ENCODE measurements around the gene ATXN1.

DNA sequence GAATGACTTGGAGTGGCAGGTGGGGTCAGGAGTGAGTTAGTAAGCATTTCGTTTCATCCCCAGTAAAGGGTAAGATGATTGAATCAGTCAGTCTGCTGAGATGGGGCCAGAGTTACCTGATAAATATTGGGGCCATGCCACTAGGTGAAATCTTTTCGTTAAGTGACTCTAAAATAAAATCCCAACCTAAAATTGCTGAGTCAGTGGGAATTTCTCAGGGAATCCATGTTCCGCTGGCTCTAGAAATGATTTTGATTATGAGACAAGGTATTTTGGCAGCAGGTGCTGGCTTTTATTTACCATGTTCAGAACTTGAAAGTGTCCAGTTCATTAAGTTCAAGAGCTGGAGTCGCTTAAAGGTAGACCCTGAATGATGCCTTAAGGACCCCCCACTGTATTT is 397.5 kb downstream of the ATXN1 start:
- TF ChIP-seq NRF1 (IDR thresholded peaks at IDR 0.05; ENCODE audit: low read depth, low read length) (no peak), TCF12 (IDR thresholded peaks at IDR 0.05) (no peak), TEAD4 (IDR thresholded peaks at IDR 0.05; ENCODE audit: borderline replicate concordance, insufficient read depth) (no peak), RCOR1 (IDR thresholded peaks at IDR 0.05; ENCODE audit: low read length) (no peak), MEF2A (IDR thresholded peaks at IDR 0.05; ENCODE audit: borderline replicate concordance, low read depth) (no peak)
- TF ChIP-seq, protein P1, sequence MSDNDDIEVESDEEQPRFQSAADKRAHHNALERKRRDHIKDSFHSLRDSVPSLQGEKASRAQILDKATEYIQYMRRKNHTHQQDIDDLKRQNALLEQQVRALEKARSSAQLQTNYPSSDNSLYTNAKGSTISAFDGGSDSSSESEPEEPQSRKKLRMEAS (IDR thresholded peaks at IDR 0.05; ENCODE audit: low read depth): no peak
- TF ChIP-seq, protein P2, sequence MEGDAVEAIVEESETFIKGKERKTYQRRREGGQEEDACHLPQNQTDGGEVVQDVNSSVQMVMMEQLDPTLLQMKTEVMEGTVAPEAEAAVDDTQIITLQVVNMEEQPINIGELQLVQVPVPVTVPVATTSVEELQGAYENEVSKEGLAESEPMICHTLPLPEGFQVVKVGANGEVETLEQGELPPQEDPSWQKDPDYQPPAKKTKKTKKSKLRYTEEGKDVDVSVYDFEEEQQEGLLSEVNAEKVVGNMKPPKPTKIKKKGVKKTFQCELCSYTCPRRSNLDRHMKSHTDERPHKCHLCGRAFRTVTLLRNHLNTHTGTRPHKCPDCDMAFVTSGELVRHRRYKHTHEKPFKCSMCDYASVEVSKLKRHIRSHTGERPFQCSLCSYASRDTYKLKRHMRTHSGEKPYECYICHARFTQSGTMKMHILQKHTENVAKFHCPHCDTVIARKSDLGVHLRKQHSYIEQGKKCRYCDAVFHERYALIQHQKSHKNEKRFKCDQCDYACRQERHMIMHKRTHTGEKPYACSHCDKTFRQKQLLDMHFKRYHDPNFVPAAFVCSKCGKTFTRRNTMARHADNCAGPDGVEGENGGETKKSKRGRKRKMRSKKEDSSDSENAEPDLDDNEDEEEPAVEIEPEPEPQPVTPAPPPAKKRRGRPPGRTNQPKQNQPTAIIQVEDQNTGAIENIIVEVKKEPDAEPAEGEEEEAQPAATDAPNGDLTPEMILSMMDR (IDR thresholded peaks at IDR 0.05): no peak

Data from SK-N-SH (cell line).